Kidney (tissue), 14 donors: ENCODE data around the gene VAT1L. TPM values are rescaled to one million over a fixed set of nuclear protein-coding genes. Genes with fewer than 3 reads are reported as not detected.

ENCODE experiments used
- DNase-seq, 5 donors: peaks; one replicate each; pipeline ENCODE4 v3.0.0-alpha.2; 2013 to 2020
- FAIRE-seq: peaks from 2 replicates; lab custom pipeline; 2012; peaks lifted over from hg19 to GRCh38; lab: Jason Lieb, UNC
- H3K27ac ChIP-seq, 2 donors: one replicate each; pipeline ENCODE4 v1.7.0; 2013; ENCODE audit warnings: low read depth in 2 of 2, low read length in 2 of 2, inconsistent platforms in 1 of 2
- H3K27me3 ChIP-seq: one replicate; pipeline ENCODE4 v1.7.1; 2013; ENCODE audit warnings: low read length, inconsistent platforms; ENCODE audit not compliant: control insufficient read depth, insufficient read depth
- H3K36me3 ChIP-seq, 3 donors: one replicate each; pipeline versions ENCODE4 v1.7.0 to v1.7.1; 2013; ENCODE audit warnings: low read length in 3 of 3, control low read depth in 1 of 3, inconsistent platforms in 1 of 3; ENCODE audit not compliant: insufficient read depth in 3 of 3, control insufficient read depth in 2 of 3
- H3K4me1 ChIP-seq, 3 donors: one replicate each; pipeline versions ENCODE4 v1.7.0 to v1.7.1; 2013; ENCODE audit warnings: low read length in 3 of 3, inconsistent platforms in 1 of 3, low read depth in 1 of 3; ENCODE audit not compliant: control insufficient read depth in 2 of 3, insufficient read depth in 2 of 3
- H3K4me3 ChIP-seq, 3 donors: one replicate each; pipeline versions ENCODE4 v1.7.0 to v1.8.1; 2013; ENCODE audit warnings: low read length in 3 of 3, control low read depth in 1 of 3, inconsistent platforms in 1 of 3
- H3K9ac ChIP-seq, 3 donors: one replicate each; pipeline versions ENCODE4 v1.7.0 to v1.7.1; 2013; ENCODE audit warnings: low read length in 3 of 3, control low read depth in 1 of 3, inconsistent platforms in 1 of 3
- H3K9me3 ChIP-seq, 3 donors: one replicate each; pipeline versions ENCODE4 v1.7.0 to v1.7.1; 2013; ENCODE audit warnings: low read length in 3 of 3, control low read depth in 1 of 3, inconsistent platforms in 1 of 3; ENCODE audit not compliant: control insufficient read depth in 2 of 3, insufficient read depth in 1 of 3
- intact Hi-C: fragments of 100-400 bp; cut with DNase I; formaldehyde crosslinking; loops from one replicate; pipeline ENCODE4 v1.11.1; 2022
- polyA plus RNA-seq: library from polyadenylated mRNA; stranded (reverse); fragments of 350-450 nt; fragmentation: Illumina TruSeq; extraction: RNeasy Lipid Tissue Mini Kit (QIAGEN cat#74804); gene quantifications from one replicate; pipeline ENCODE4 v1.2.3, GENCODE V29; 2014; ENCODE audit warnings: low read depth, low replicate concordance; ENCODE audit not compliant: insufficient read depth
- total RNA-seq: library from RNA; stranded (reverse); fragmentation: NEBNext Ultra II Directional; extraction: Animal tissue kit (Norgen Biotek cat#: 25700); gene quantifications from one replicate; pipeline ENCODE4 v1.2.1, GENCODE V29; 2021
- TF ChIP-seq, protein P1 (sequence below): IDR thresholded peaks from 3 replicates; pipeline ENCODE4 v1.5.1; 2012; ENCODE audit warnings: mild to moderate bottlenecking, moderate library complexity, borderline replicate concordance; ENCODE audit not compliant: insufficient read depth; ENCODE audit errors: extremely low read depth
- donor health status: control.
- donor health status: control.
- donor health status: control.
- donor health status: control.
- donor health status: control.
- donor health status: DM: yes; HTN: yes; CAD: no.
- donor health status: Normal renal cell carcinoma (clear cell type).

VAT1L gene
- total and polyA plus RNA-seq, 2 donors from 2014 or later = 0.85 to 4.5 TPM

DNA sequence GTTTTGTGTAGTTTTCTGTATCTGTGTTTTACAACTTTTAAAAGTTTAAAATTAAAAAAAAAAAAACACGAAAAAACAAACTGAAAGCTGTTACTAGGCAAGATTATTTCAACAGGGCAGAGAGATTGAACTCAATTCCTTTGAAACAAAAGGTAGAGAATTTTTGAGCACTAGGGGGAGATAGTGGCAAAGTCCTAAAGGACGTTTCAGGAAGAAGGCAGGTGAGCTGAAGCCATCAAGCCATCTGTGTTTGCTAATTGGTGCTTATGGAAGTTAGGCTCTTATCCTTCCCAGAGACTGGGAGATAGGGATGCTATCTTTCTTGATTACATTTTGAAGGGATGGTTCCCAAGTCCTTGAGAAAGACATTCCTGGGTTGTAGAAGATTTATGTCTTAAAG is 163.4 kb downstream of the VAT1L start:
- intact Hi-C loops = no loop called here
- no peak for FAIRE-seq

DNA sequence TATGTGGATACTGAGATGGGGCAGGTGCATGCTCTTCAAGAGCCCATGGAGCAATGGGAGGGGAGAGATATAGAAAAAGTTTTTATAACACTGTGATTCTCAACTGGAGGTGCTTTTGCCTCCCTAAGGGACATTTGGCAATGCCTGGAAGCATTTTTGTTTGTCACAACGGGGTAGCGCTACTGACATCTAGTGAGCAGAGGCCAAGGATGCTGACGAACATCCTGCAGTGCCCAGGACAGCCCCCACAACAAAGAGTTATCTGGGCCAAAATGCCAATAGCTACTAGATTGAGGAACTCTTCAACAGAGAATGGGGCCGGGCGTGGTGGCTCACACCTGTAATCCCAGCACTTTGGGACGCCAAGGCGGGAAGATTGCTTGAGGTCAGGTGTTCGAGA is 166.8 kb downstream of the VAT1L start:
- Histone ChIP-seq H3K27me3 (no peaks in the 10 kb centered on the region), H3K27ac (no peak overlapping the region), H3K4me1 (no peaks in the 10 kb centered on the region), H3K9me3 (no peaks in the 10 kb centered on the region), H3K36me3 (no peaks in the 10 kb centered on the region), H3K9ac (no peak overlapping the region), H3K4me3 (no peak overlapping the region)
- TF ChIP-seq, protein P1, sequence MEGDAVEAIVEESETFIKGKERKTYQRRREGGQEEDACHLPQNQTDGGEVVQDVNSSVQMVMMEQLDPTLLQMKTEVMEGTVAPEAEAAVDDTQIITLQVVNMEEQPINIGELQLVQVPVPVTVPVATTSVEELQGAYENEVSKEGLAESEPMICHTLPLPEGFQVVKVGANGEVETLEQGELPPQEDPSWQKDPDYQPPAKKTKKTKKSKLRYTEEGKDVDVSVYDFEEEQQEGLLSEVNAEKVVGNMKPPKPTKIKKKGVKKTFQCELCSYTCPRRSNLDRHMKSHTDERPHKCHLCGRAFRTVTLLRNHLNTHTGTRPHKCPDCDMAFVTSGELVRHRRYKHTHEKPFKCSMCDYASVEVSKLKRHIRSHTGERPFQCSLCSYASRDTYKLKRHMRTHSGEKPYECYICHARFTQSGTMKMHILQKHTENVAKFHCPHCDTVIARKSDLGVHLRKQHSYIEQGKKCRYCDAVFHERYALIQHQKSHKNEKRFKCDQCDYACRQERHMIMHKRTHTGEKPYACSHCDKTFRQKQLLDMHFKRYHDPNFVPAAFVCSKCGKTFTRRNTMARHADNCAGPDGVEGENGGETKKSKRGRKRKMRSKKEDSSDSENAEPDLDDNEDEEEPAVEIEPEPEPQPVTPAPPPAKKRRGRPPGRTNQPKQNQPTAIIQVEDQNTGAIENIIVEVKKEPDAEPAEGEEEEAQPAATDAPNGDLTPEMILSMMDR = no peak
- no peak for FAIRE-seq
- no peak for DNase-seq
- intact Hi-C loops = no loop called here

More for the DNA sequence above, 163.4 kb downstream of the VAT1L start:
- Histone ChIP-seq H3K36me3 (no peaks in the 10 kb centered on the region), H3K9ac (no peak overlapping the region), H3K27ac (no peak overlapping the region), H3K4me3 (no peak overlapping the region), H3K9me3 (no peaks in the 10 kb centered on the region), H3K27me3 (no peaks in the 10 kb centered on the region), H3K4me1 (no peaks in the 10 kb centered on the region)
- TF ChIP-seq, protein P1 = peak; percentile 26
- DNase-seq = peak in 2 of 5 donors; percentile 27 to 35

DNA sequence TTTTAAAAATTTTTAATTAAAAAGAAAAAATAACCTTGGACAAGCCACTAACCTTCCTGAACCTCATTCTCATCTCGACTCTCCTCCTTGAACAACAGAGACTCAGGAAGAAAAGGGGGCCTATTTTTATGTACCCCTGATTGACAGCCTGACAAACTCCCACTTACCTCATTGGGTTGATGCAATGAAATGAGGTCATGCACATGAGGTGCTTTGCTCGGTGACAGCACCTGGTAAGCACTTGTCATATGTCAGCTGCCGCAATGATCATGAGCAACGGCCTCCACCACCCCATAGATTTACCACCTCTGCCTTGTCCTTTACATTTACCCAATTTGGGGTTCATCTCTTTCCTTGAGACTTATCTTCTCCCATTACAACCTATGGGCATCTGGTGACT is 167.9 kb downstream of the VAT1L start:
- Histone ChIP-seq H3K27ac (no peak overlapping the region), H3K36me3 (no peaks in the 10 kb centered on the region), H3K9me3 (no peaks in the 10 kb centered on the region), H3K9ac (no peak overlapping the region), H3K4me1 (no peaks in the 10 kb centered on the region), H3K4me3 (no peak overlapping the region), H3K27me3 (no peaks in the 10 kb centered on the region)
- DNase-seq = no peak
- intact Hi-C loops = no loop called here
- FAIRE-seq = no peak
- TF ChIP-seq, protein P1 = no peak

DNA sequence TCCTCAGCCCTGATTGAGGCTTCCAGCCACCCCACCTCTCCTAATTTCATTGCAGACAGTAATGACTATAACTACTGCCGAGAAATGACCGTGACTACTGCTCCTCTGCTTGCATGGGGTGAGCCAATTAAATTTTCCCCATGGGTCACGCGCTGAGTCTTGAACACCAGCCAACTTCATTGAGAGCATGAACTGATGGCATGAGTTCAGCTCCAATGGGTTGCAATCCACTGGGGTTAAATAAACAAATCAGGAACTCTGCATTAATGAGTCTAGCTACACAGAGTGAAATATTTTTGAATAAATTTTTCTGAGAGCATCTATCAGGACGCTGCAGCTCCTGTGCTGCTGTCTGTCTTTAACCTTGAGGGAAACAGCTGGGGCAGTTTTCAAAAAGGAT is 172.4 kb downstream of the VAT1L start:
- DNase-seq (peak in 1 of 5 donors; percentile 15), FAIRE-seq (no peak)
- H3K27me3 ChIP-seq = no peaks in the 10 kb centered on the region
- no peaks in the 10 kb centered on the region for H3K4me1 ChIP-seq
- H3K9ac ChIP-seq = no peak overlapping the region
- no peak overlapping the region for H3K4me3 ChIP-seq
- intact Hi-C loops = no loop called here
- no peak overlapping the region for H3K27ac ChIP-seq
- no peaks in the 10 kb centered on the region for H3K36me3 ChIP-seq
- TF ChIP-seq, protein P1 = no peak
- no peaks in the 10 kb centered on the region for H3K9me3 ChIP-seq
